Measurements from ENCODE around the gene RNF224. TPM values are rescaled to one million over a fixed set of nuclear protein-coding genes. Genes with fewer than 3 reads are reported as not detected.

The RNF224 gene
- total and polyA plus RNA-seq, 2 experiments from 2014 or later, result 0.63 TPM; not detected in 1

- no peak for TF ChIP-seq ZNF462 (CRISPR knock-in tag; IDR thresholded peaks at IDR 0.05)
- TF ChIP-seq JUNB (IDR thresholded peaks at IDR 0.05; ENCODE audit: unreplicated experiment), result no peak
- no peak for TF ChIP-seq EZH2 (IDR thresholded peaks at IDR 0.05; ENCODE audit: low read depth, unreplicated experiment)
- no peak for TF ChIP-seq NANOG (IDR thresholded peaks at IDR 0.05; ENCODE audit: borderline replicate concordance)
- no peak for TF ChIP-seq POLR2AphosphoS5 (IDR thresholded peaks at IDR 0.05; ENCODE audit: low read depth)
These were observed 28.3 kb downstream of the RNF224 start (continued) for GRCh38 chr9:137255448-137256114.

- Histone ChIP-seq H3K36me3 (ENCODE audit: insufficient read depth) (peaks cover 9% of the 10 kb centered on the region), H3K4me1 (ENCODE audit: insufficient read depth) (peaks cover 13% of the 10 kb centered on the region; the same call in 1 of the 2 replicates), H3K9me2 (ENCODE audit: insufficient read depth) (no peaks in the 10 kb centered on the region), H4K20me1 (replicated peaks; ENCODE audit: insufficient read depth) (no peaks in the 10 kb centered on the region; the same call in 1 of the 2 replicates), H3K27ac (ENCODE audit: low read depth) (no peak overlapping the region), H3F3A (replicated peaks; ENCODE audit: low read depth) (peaks cover 14% of the 10 kb centered on the region), H3K79me2 (replicated peaks; ENCODE audit: insufficient read depth) (peaks cover 24% of the 10 kb centered on the region), H3K4me3 (peak overlapping the region; percentile 96), H3K27me3 (ENCODE audit: insufficient read depth) (peaks cover 4% of the 10 kb centered on the region; the same call in 1 of the 2 replicates), H3K4me2 (peak overlapping the region; percentile 94), H2AFZ (no peak overlapping the region)
- H3K4me1 Mint-ChIP-seq, result peaks cover 6% of the 10 kb centered on the region
- H3K27ac Mint-ChIP-seq, result no peak overlapping the region
- no peak for DNase-seq (ENCODE audit: low spot score)
- peaks cover 19% of the 10 kb centered on the region; the same call in 2 of the 3 replicates for H3K36me3 Mint-ChIP-seq (ENCODE audit: low read depth)
- peak overlapping the region; percentile 89 for H3K4me3 Mint-ChIP-seq
- H3K27me3 Mint-ChIP-seq (ENCODE audit: insufficient read depth, low read depth, poor library complexity), result peaks cover 16% of the 10 kb centered on the region
- H3K9me3 Mint-ChIP-seq, result no peaks in the 10 kb centered on the region; the same call in 2 of the 3 replicates
- no peak for ATAC-seq
- no peak for TF ChIP-seq EZH2 (IDR thresholded peaks at IDR 0.05; ENCODE audit: low read depth, unreplicated experiment)
- TF ChIP-seq REST (IDR thresholded peaks at IDR 0.05; ENCODE audit: unreplicated experiment), result no peak
- TF ChIP-seq JUNB (IDR thresholded peaks at IDR 0.05; ENCODE audit: unreplicated experiment), result no peak
- no peak for TF ChIP-seq NANOG (IDR thresholded peaks at IDR 0.05; ENCODE audit: borderline replicate concordance)
- no peak for TF ChIP-seq CREB1 (CRISPR knock-in tag; IDR thresholded peaks at IDR 0.05; ENCODE audit: low read depth)
These were observed 29.1 kb downstream of the RNF224 start for GRCh38 chr9:137256362-137256761.
